A549 (cell line): ENCODE data around the gene GLRA1. TPM values are rescaled to one million over a fixed set of nuclear protein-coding genes. Genes with fewer than 3 reads are reported as not detected.

ENCODE experiments used
- ATAC-seq, 2 experiments: fragments of 200-7000 bp in 1 of 2; fragments of >200 bp in 1 of 2; cut with Nextera tagmentation in 1 of 2; cut with Tn5 transposase in 1 of 2; 3 replicates each; pipeline versions ENCODE4 v1.8.0 to v1.9.1; 2018 to 2020; ENCODE audit warnings: mild to moderate bottlenecking in 1 of 2, moderate library complexity in 1 of 2
- CTCF ChIA-PET: fragments of 300-600 bp; sonication (Branson Sonifier 250); formaldehyde crosslinking; extraction: SDS; loops from one replicate; lab custom pipeline; 2021; ENCODE audit warnings: antibody characterized with exemption, inconsistent platforms; lab: Yijun Ruan, JAX
- POLR2A ChIA-PET: fragments of 350-600 bp; formaldehyde crosslinking; extraction: SDS; loops from one replicate; lab custom pipeline; 2021; ENCODE audit warnings: antibody characterized with exemption, inconsistent platforms; lab: Yijun Ruan, JAX
- DNase-seq, 2 experiments: peaks; one replicate each; pipeline versions ENCODE4 v3.0.0 to v3.0.0-alpha.2; 2011 to 2016; ENCODE audit warnings: low read depth in 1 of 2, low spot score in 1 of 2
- FAIRE-seq: peaks from 2 replicates; lab custom pipeline; 2011; peaks lifted over from hg19 to GRCh38; lab: Jason Lieb, UNC
- H3K27ac ChIP-seq, 2 experiments: fragments of >200 bp; sonication (Bioruptor Twin); formaldehyde crosslinking; 3 replicates each; pipeline ENCODE4 v1.5.1; 2016 to 2017
- H3K4me1 ChIP-seq: fragments of >200 bp; sonication (Bioruptor Twin); formaldehyde crosslinking; 3 replicates; pipeline ENCODE4 v1.6.1; 2016
- H3K4me2 ChIP-seq: fragments of >200 bp; sonication (Bioruptor Twin); formaldehyde crosslinking; 3 replicates; pipeline ENCODE4 v1.6.1; 2016
- H3K4me3 ChIP-seq: fragments of >200 bp; sonication (Bioruptor Twin); formaldehyde crosslinking; 3 replicates; pipeline ENCODE4 v1.5.1; 2016
- H3K9me3 ChIP-seq: fragments of >200 bp; sonication (Bioruptor Twin); formaldehyde crosslinking; 3 replicates; pipeline ENCODE4 v1.6.1; 2016
- BHLHE40 ChIP-seq: IDR thresholded peaks from 2 replicates; pipeline ENCODE4 v1.6.1; 2012; ENCODE audit warnings: low read depth, low read length, inconsistent platforms
- CHD2 ChIP-seq: fragments of 150-350 bp; IDR thresholded peaks from 2 replicates; pipeline ENCODE4 v1.6.1; 2014; ENCODE audit warnings: low read length; ENCODE audit not compliant: partially characterized antibody
- EHMT2 ChIP-seq: fragments of 200-600 bp; sonication (generic); IDR thresholded peaks from 2 replicates; pipeline ENCODE4 v1.6.1; 2016; ENCODE audit warnings: antibody characterized with exemption, low read depth, mild to moderate bottlenecking, moderate library complexity
- ESRRA ChIP-seq: fragments of 150-350 bp; IDR thresholded peaks from 2 replicates; pipeline ENCODE4 v1.6.1; 2014; ENCODE audit warnings: mild to moderate bottlenecking, low read length, borderline replicate concordance
- FOSL2 ChIP-seq, 2 experiments: fragments of 450-650 bp in 1 of 2; fragments of >200 bp in 1 of 2; sonication (Bioruptor Twin) in 1 of 2; formaldehyde crosslinking; IDR thresholded peaks; 2 replicates each; pipeline versions ENCODE4 v1.5.0 to v1.6.1; 2016 to 2020; ENCODE audit warnings: mild to moderate bottlenecking in 1 of 2, moderate library complexity in 1 of 2
- GATA3 ChIP-seq: IDR thresholded peaks from 2 replicates; pipeline ENCODE4 v1.6.1; 2012; ENCODE audit warnings: borderline replicate concordance
- JUNB ChIP-seq: fragments of >200 bp; sonication (Bioruptor Twin); formaldehyde crosslinking; IDR thresholded peaks from 2 replicates; pipeline ENCODE4 v1.6.1; 2016
- KDM5A ChIP-seq: fragments of 200-600 bp; sonication (generic); IDR thresholded peaks from 2 replicates; pipeline ENCODE4 v1.6.1; 2016; ENCODE audit warnings: antibody characterized with exemption, mild to moderate bottlenecking
- MAFK ChIP-seq: fragments of 450-650 bp; IDR thresholded peaks from 2 replicates; pipeline ENCODE4 v1.6.1; 2014; ENCODE audit not compliant: partially characterized antibody
- PHF8 ChIP-seq: fragments of 200-600 bp; sonication (generic); IDR thresholded peaks from 2 replicates; pipeline ENCODE4 v1.6.1; 2016; ENCODE audit warnings: low read depth, mild to moderate bottlenecking, antibody characterized with exemption, moderate library complexity, borderline replicate concordance
- RAD21 ChIP-seq, 2 experiments: fragments of >200 bp in 1 of 2; sonication (Bioruptor Twin) in 1 of 2; formaldehyde crosslinking in 1 of 2; IDR thresholded peaks in 1 of 2; conservative IDR thresholded peaks in 1 of 2; 2 replicates in 1 of 2; 3 replicates in 1 of 2; pipeline ENCODE4 v1.6.1; 2012 to 2018; ENCODE audit warnings: inconsistent platforms in 1 of 2
- RARB ChIP-seq: fragments of 250-450 bp; sonication (Bioruptor Pico); IDR thresholded peaks from 2 replicates; pipeline ENCODE4 v1.8.0; 2021; ENCODE audit warnings: mild to moderate bottlenecking, moderate library complexity
- TP53 ChIP-seq: fragments of 250-450 bp; sonication (Bioruptor Pico); IDR thresholded peaks from 2 replicates; pipeline ENCODE4 v1.5.0; 2021; ENCODE audit warnings: mild to moderate bottlenecking, moderate library complexity
- ZC3H11A ChIP-seq: fragments of 450-650 bp; IDR thresholded peaks from 2 replicates; pipeline ENCODE4 v1.6.1; 2014; ENCODE audit warnings: antibody characterized with exemption, mild to moderate bottlenecking
- ZSCAN20 ChIP-seq: fragments of 250-450 bp; sonication (Bioruptor Pico); IDR thresholded peaks from 2 replicates; pipeline ENCODE4 v1.8.0; 2022; ENCODE audit warnings: mild to moderate bottlenecking, moderate library complexity
- WGBS: methylation state at CpG from one replicate; pipeline ENCODE4 v1.1.6; 2017; ENCODE audit errors: missing lambda C conversion rate; 5-methylcytosine and 5-hydroxymethylcytosine counted together
- polyA plus RNA-seq, 4 experiments: library from polyadenylated mRNA; depleted of rRNA in 3 of 4; stranded (reverse); fragments of >200 nt; fragmentation: RNase III in 1 of 4; extraction: RNeasy Plus Mini Kit Qiagen cat#74134 plus additional on column Dnase treatment in 1 of 4; gene quantifications; 2 replicates in 3 of 4; 3 replicates in 1 of 4; pipeline ENCODE4 v1.2.3, GENCODE V29; 2011 to 2017
- TF ChIP-seq, protein P1 (sequence below): fragments of 450-650 bp; IDR thresholded peaks from 2 replicates; pipeline ENCODE4 v1.6.1; 2014; ENCODE audit warnings: antibody characterized with exemption
- TF ChIP-seq, protein P2 (sequence below): fragments of >200 bp; sonication (Bioruptor Twin); formaldehyde crosslinking; IDR thresholded peaks from 2 replicates; pipeline ENCODE4 v1.6.1; 2016
- TF ChIP-seq, protein P3 (sequence below): fragments of >200 bp; sonication (Bioruptor Twin); formaldehyde crosslinking; IDR thresholded peaks from 3 replicates; pipeline ENCODE4 v1.5.1; 2016
- TF ChIP-seq, protein P4 (sequence below): fragments of 150-350 bp; IDR thresholded peaks from 2 replicates; pipeline ENCODE4 v1.6.1; 2014; ENCODE audit warnings: low read depth, mild to moderate bottlenecking, low read length
- TF ChIP-seq, protein P5 (sequence below): fragments of >200 bp; sonication (Bioruptor Twin); formaldehyde crosslinking; IDR thresholded peaks from 3 replicates; pipeline ENCODE4 v1.6.1; 2016
- TF ChIP-seq, protein P6 (sequence below): fragments of 250-450 bp; sonication (Bioruptor Pico); IDR thresholded peaks from 2 replicates; pipeline ENCODE4 v1.5.0; 2020; ENCODE audit warnings: low read depth, mild to moderate bottlenecking, moderate library complexity

GLRA1 gene
- polyA plus RNA-seq, 2 of the 4 experiments (the other 2 are of a cell fraction): not detected

DNA sequence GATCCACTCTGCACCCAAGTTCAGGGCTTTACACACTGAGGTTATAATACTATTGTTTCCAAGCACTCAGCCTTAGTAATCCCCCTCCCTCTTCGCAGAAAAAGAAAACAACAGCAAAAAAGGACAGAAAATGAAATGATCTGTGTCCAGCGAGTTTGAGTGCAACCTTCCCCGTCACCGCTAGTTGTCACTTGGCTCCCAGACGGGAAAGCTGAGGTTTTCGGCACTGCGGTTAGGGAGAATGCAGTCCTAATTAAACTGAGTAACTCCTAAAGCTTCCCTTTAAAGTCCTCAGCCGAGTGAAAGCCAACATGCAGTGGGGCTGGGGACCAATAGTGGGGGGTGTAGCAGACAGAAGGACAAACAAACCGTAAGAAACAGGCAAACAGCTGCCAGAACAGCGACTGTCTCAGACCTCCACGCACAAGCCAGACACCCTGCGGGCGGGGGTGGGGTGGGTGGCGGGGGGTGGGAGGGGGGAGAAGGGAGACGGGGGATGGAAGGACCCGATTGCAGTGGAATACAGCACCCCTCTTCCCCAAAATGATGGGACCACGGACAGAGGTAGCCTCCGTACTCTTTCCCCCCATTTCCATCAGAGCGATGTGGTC lies 680 bp downstream of the GLRA1 start:
- TF ChIP-seq RAD21 (conservative IDR thresholded peaks at IDR 0.05 in 1 of 2, IDR thresholded peaks at IDR 0.05 in 1 of 2) (peak in 1 of 2 experiments; percentile 37; a peak in 2 of 5 replicates), GATA3 (no peak)
- TF ChIP-seq, protein P1, sequence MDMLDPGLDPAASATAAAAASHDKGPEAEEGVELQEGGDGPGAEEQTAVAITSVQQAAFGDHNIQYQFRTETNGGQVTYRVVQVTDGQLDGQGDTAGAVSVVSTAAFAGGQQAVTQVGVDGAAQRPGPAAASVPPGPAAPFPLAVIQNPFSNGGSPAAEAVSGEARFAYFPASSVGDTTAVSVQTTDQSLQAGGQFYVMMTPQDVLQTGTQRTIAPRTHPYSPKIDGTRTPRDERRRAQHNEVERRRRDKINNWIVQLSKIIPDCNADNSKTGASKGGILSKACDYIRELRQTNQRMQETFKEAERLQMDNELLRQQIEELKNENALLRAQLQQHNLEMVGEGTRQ: no peak
- FAIRE-seq (no peak), DNase-seq (peak; percentile 23 to 25), ATAC-seq (peak; percentile 62 to 83; a peak in 3 of 6 replicates)
- ChIA-PET POLR2A (no interaction called here), CTCF (interaction anchor here (0.8 kb wide), 1 partner anchor 136 kb away, joined by 3 read pairs; no protein-coding TSS in a partner anchor)
- Histone ChIP-seq H3K4me2 (no peak overlapping the region), H3K9me3 (no peaks in the 10 kb centered on the region), H3K4me1 (no peaks in the 10 kb centered on the region), H3K27ac (no peak overlapping the region), H3K4me3 (no peak overlapping the region)
- 15% methylated on average over 13 of the region's 19 CpGs for WGBS

DNA sequence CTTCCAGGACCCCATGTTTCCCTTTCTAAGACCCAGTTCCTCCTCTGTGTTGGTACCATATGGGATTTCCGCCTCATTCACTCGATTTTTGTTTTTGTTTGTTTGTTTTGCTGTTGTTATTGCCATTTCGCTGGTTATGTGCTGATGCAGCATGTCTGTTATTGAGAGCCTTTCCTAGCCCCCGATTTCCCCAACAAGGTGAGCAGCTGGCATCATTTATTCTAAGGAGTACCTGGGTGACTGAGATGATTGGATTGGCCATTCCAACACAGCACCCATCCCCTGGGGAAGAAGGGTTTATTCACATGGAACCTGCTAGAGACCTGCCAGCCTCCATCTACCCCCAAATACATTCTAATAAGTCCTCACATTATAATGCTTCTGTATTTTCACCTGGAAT lies 2.7 kb downstream of the GLRA1 start:
- Histone ChIP-seq H3K4me3 (no peak overlapping the region), H3K27ac (no peak overlapping the region), H3K9me3 (no peaks in the 10 kb centered on the region), H3K4me1 (no peaks in the 10 kb centered on the region), H3K4me2 (no peak overlapping the region)
- WGBS: 3% methylated on average over 4 of the region's 4 CpGs
- ATAC-seq: no peak
- DNase-seq: no peak
- POLR2A ChIA-PET: no interaction called here
- CTCF ChIA-PET: no interaction called here
- FAIRE-seq: no peak
- TF ChIP-seq JUNB (no peak), BHLHE40 (no peak), MAFK (peak; percentile 48), FOSL2 (IDR thresholded peaks at IDR 0.05) (no peak), FOSL2 (CRISPR knock-in tag; IDR thresholded peaks at IDR 0.05) (no peak), ZSCAN20 (CRISPR knock-in tag) (no peak), CHD2 (no peak)
- TF ChIP-seq, protein P1: no peak
- TF ChIP-seq, protein P2, sequence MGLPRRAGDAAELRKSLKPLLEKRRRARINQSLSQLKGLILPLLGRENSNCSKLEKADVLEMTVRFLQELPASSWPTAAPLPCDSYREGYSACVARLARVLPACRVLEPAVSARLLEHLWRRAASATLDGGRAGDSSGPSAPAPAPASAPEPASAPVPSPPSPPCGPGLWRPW: no peak

DNA sequence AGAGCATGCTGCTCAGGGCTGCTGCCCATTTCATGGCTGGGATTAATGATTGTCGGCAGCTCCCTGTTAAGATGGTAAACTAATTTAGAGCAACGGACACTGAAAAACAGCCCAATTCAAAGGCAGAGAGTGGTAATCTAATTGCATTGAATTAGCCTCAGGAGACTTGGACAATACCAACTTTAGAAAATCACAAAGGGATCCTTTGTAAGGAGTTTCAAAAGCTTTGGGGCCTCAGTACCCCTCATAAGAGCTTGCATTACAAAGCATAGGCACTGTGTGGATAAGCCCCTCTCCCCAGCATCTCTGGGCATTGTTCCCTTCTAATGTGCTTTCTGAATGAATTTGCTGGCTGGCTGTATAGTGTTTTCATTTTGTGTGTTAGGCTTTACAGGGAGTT lies 6.7 kb downstream of the GLRA1 start:
- no peaks in the 10 kb centered on the region for H3K9me3 ChIP-seq
- no peak overlapping the region for H3K4me2 ChIP-seq
- WGBS: 47% methylated on average over 2 of the region's 2 CpGs
- CTCF ChIA-PET: no interaction called here
- no peak for DNase-seq
- H3K4me3 ChIP-seq: no peak overlapping the region
- no peak for ATAC-seq
- POLR2A ChIA-PET: no interaction called here
- no peak for FAIRE-seq
- no peaks in the 10 kb centered on the region for H3K4me1 ChIP-seq
- H3K27ac ChIP-seq: no peak overlapping the region
- TF ChIP-seq TP53: no peak
- TF ChIP-seq EHMT2: no peak
- TF ChIP-seq ESRRA: no peak
- TF ChIP-seq JUNB: no peak
- no peak for TF ChIP-seq PHF8
- TF ChIP-seq, protein P3, sequence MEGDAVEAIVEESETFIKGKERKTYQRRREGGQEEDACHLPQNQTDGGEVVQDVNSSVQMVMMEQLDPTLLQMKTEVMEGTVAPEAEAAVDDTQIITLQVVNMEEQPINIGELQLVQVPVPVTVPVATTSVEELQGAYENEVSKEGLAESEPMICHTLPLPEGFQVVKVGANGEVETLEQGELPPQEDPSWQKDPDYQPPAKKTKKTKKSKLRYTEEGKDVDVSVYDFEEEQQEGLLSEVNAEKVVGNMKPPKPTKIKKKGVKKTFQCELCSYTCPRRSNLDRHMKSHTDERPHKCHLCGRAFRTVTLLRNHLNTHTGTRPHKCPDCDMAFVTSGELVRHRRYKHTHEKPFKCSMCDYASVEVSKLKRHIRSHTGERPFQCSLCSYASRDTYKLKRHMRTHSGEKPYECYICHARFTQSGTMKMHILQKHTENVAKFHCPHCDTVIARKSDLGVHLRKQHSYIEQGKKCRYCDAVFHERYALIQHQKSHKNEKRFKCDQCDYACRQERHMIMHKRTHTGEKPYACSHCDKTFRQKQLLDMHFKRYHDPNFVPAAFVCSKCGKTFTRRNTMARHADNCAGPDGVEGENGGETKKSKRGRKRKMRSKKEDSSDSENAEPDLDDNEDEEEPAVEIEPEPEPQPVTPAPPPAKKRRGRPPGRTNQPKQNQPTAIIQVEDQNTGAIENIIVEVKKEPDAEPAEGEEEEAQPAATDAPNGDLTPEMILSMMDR: no peak
- TF ChIP-seq MAFK: no peak
- TF ChIP-seq, protein P4, sequence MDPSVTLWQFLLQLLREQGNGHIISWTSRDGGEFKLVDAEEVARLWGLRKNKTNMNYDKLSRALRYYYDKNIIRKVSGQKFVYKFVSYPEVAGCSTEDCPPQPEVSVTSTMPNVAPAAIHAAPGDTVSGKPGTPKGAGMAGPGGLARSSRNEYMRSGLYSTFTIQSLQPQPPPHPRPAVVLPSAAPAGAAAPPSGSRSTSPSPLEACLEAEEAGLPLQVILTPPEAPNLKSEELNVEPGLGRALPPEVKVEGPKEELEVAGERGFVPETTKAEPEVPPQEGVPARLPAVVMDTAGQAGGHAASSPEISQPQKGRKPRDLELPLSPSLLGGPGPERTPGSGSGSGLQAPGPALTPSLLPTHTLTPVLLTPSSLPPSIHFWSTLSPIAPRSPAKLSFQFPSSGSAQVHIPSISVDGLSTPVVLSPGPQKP: no peak
- TF ChIP-seq RARB (CRISPR knock-in tag): no peak
- TF ChIP-seq, protein P5, sequence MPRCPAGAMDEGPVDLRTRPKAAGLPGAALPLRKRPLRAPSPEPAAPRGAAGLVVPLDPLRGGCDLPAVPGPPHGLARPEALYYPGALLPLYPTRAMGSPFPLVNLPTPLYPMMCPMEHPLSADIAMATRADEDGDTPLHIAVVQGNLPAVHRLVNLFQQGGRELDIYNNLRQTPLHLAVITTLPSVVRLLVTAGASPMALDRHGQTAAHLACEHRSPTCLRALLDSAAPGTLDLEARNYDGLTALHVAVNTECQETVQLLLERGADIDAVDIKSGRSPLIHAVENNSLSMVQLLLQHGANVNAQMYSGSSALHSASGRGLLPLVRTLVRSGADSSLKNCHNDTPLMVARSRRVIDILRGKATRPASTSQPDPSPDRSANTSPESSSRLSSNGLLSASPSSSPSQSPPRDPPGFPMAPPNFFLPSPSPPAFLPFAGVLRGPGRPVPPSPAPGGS: no peak
- TF ChIP-seq, protein P6, sequence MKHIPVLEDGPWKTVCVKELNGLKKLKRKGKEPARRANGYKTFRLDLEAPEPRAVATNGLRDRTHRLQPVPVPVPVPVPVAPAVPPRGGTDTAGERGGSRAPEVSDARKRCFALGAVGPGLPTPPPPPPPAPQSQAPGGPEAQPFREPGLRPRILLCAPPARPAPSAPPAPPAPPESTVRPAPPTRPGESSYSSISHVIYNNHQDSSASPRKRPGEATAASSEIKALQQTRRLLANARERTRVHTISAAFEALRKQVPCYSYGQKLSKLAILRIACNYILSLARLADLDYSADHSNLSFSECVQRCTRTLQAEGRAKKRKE (CRISPR knock-in tag): no peak
- TF ChIP-seq ZSCAN20 (CRISPR knock-in tag): no peak
- no peak for TF ChIP-seq KDM5A
- no peak for TF ChIP-seq ZC3H11A
